Measurements from ENCODE around the gene KSR1. TPM values are rescaled to one million over a fixed set of nuclear protein-coding genes. Genes with fewer than 3 reads are reported as not detected.

KSR1 gene
- total RNA-seq, 1 experiment from 2014 or later = 4.5 TPM

- intact Hi-C loops (cut with micrococcal nuclease; ENCODE audit: unreplicated experiment) = no loop called here
- Mint-ChIP-seq H3K4me3 (ENCODE audit: low read depth, unreplicated experiment) (no peak overlapping the region), H3K4me1 (ENCODE audit: low read depth, unreplicated experiment) (peaks cover 4% of the 10 kb centered on the region), H3K9me3 (ENCODE audit: low read depth, unreplicated experiment) (no peaks in the 10 kb centered on the region), H3K36me3 (ENCODE audit: insufficient read depth, unreplicated experiment) (peaks cover under 1% of the 10 kb centered on the region), H3K27ac (ENCODE audit: unreplicated experiment) (no peak overlapping the region), H3K27me3 (ENCODE audit: unreplicated experiment) (no peaks in the 10 kb centered on the region)
- DNase-seq = no peak
- no peak for TF ChIP-seq CTCF (IDR thresholded peaks at IDR 0.05; ENCODE audit: unreplicated experiment)
- BruUV-seq (replicated peaks) = no TSS peak
- CTCF ChIA-PET = interaction anchor here (0.7 kb wide), 1 partner anchor 359 kb away, joined by 3 read pairs; no protein-coding TSS in a partner anchor
These were observed 139.8 kb downstream of the KSR1 start for GRCh38 chr17:27596096-27596495.

GRCh38 chr17:27596566-27597187, 140.4 kb downstream of the KSR1 start:
- Mint-ChIP-seq H3K27ac (ENCODE audit: unreplicated experiment) (no peak overlapping the region), H3K27me3 (ENCODE audit: unreplicated experiment) (no peaks in the 10 kb centered on the region), H3K36me3 (ENCODE audit: insufficient read depth, unreplicated experiment) (peaks cover 4% of the 10 kb centered on the region), H3K4me1 (ENCODE audit: low read depth, unreplicated experiment) (peaks cover 10% of the 10 kb centered on the region), H3K4me3 (ENCODE audit: low read depth, unreplicated experiment) (no peak overlapping the region), H3K9me3 (ENCODE audit: low read depth, unreplicated experiment) (peaks cover 2% of the 10 kb centered on the region)
- DNase-seq = no peak
- intact Hi-C loops (cut with micrococcal nuclease; ENCODE audit: unreplicated experiment) = no loop called here
- BruUV-seq (replicated peaks) = no TSS peak
- CTCF ChIA-PET = no interaction called here
- no peak for TF ChIP-seq CTCF (IDR thresholded peaks at IDR 0.05; ENCODE audit: unreplicated experiment)

GRCh38 chr17:27597188-27597580, 140.9 kb downstream of the KSR1 start:
- Mint-ChIP-seq H3K27ac (ENCODE audit: unreplicated experiment) (no peak overlapping the region), H3K36me3 (ENCODE audit: insufficient read depth, unreplicated experiment) (peaks cover 4% of the 10 kb centered on the region)
- CTCF ChIA-PET = no interaction called here

GRCh38 chr17:27597783-27598320, 141.6 kb downstream of the KSR1 start:
- H3K4me3 Mint-ChIP-seq (ENCODE audit: low read depth, unreplicated experiment) = no peak overlapping the region
- peaks cover 4% of the 10 kb centered on the region for H3K36me3 Mint-ChIP-seq (ENCODE audit: insufficient read depth, unreplicated experiment)
- no TSS peak for BruUV-seq (replicated peaks)
- no peak for TF ChIP-seq CTCF (IDR thresholded peaks at IDR 0.05; ENCODE audit: unreplicated experiment)
- no peak overlapping the region for H3K27ac Mint-ChIP-seq (ENCODE audit: unreplicated experiment)
- CTCF ChIA-PET = no interaction called here
- intact Hi-C loops (cut with micrococcal nuclease; ENCODE audit: unreplicated experiment) = no loop called here
- no peak for DNase-seq
- H3K27me3 Mint-ChIP-seq (ENCODE audit: unreplicated experiment) = no peaks in the 10 kb centered on the region
- H3K9me3 Mint-ChIP-seq (ENCODE audit: low read depth, unreplicated experiment) = peaks cover 2% of the 10 kb centered on the region
- peaks cover 10% of the 10 kb centered on the region for H3K4me1 Mint-ChIP-seq (ENCODE audit: low read depth, unreplicated experiment)

More at GRCh38 chr17:27597188-27597580, 140.9 kb downstream of the KSR1 start:
- Mint-ChIP-seq H3K27me3 (ENCODE audit: unreplicated experiment) (no peaks in the 10 kb centered on the region), H3K4me1 (ENCODE audit: low read depth, unreplicated experiment) (peaks cover 10% of the 10 kb centered on the region), H3K9me3 (ENCODE audit: low read depth, unreplicated experiment) (peaks cover 2% of the 10 kb centered on the region), H3K4me3 (ENCODE audit: low read depth, unreplicated experiment) (no peak overlapping the region)
- TF ChIP-seq CTCF (IDR thresholded peaks at IDR 0.05; ENCODE audit: unreplicated experiment) = no peak
- no TSS peak for BruUV-seq (replicated peaks)
- intact Hi-C loops (cut with micrococcal nuclease; ENCODE audit: unreplicated experiment) = no loop called here
- no peak for DNase-seq
